ENCODE results near the gene IRF4. TPM values are rescaled to one million over a fixed set of nuclear protein-coding genes. Genes with fewer than 3 reads are reported as not detected.

The IRF4 gene
- total RNA-seq, 6 experiments from 2014 or later = not detected

DNA sequence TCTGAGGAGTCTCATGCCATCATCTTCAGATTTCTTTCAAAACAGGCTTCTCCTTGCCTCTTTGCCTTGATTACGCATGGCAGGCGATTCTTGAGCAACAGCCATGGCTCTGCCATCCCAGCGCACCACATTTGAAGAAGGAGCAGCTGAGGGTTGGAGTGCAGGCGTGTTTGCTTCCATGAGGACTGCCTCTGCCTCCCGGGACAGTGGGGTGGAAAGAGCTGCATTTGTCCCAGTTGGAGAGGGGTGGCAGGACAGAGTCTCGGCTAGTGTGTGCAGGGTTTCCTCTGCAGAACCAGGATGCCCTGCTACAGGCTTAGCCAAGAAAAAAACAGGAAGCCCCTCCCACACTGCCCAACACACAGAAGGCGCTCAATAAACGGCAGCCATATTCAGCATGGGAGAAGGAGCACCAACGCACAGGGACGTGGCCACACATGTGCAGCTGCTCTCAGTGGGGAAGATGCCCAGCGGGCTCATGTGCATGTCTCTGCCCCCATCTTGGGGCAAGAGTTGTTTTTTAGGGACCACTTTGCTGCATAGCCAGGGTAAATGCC, 36.6 kb downstream of the IRF4 start:
- Mint-ChIP-seq H3K36me3 (ENCODE audit: low read depth) (peaks cover 6% of the 10 kb centered on the region; the same call in 1 of the 2 replicates), H3K9me3 (peaks cover 9% of the 10 kb centered on the region), H3K4me1 (ENCODE audit: low read depth) (peaks cover 3% of the 10 kb centered on the region), H3K4me3 (no peak overlapping the region), H3K27ac (no peak overlapping the region), H3K27me3 (ENCODE audit: insufficient read depth) (peaks cover 13% of the 10 kb centered on the region)
- DNase-seq = no peak
- TF ChIP-seq, protein P1, sequence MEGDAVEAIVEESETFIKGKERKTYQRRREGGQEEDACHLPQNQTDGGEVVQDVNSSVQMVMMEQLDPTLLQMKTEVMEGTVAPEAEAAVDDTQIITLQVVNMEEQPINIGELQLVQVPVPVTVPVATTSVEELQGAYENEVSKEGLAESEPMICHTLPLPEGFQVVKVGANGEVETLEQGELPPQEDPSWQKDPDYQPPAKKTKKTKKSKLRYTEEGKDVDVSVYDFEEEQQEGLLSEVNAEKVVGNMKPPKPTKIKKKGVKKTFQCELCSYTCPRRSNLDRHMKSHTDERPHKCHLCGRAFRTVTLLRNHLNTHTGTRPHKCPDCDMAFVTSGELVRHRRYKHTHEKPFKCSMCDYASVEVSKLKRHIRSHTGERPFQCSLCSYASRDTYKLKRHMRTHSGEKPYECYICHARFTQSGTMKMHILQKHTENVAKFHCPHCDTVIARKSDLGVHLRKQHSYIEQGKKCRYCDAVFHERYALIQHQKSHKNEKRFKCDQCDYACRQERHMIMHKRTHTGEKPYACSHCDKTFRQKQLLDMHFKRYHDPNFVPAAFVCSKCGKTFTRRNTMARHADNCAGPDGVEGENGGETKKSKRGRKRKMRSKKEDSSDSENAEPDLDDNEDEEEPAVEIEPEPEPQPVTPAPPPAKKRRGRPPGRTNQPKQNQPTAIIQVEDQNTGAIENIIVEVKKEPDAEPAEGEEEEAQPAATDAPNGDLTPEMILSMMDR (IDR thresholded peaks at IDR 0.05) = no peak

DNA sequence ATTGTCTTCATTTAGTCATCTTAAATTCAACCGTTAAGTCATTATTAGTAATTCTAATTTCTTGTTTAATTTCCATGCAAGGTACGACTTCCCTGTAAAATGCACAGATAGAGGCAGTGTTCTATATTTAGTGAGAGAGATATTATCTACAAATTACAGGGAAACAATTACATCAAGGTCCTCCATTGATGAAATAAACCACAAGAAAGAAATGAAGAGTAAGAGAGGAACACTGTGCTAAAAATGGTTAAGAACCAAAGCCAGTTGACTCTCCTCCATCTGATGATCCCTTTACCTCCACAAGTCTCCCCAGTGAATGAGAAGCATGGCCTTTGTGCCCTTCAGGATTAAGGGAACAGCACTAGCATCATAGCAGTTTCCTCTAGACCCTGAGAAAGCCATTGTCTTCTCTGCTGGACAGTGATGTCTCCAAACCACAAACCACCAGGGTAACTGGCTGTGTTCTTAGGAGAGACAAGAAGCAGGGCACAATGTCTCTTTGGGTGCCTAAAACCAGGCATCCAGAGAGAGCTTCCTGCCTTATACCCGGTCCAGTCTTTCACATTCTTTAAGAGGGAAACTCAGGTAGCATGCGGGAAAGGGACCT, 38.1 kb downstream of the IRF4 start:
- H3K36me3 Mint-ChIP-seq (ENCODE audit: low read depth) = peaks cover 6% of the 10 kb centered on the region; the same call in 1 of the 2 replicates
- peaks cover 13% of the 10 kb centered on the region for H3K27me3 Mint-ChIP-seq (ENCODE audit: insufficient read depth)
- no peak overlapping the region for H3K4me3 Mint-ChIP-seq
- DNase-seq = no peak
- TF ChIP-seq, protein P1 (IDR thresholded peaks at IDR 0.05) = no peak
- H3K27ac Mint-ChIP-seq = no peak overlapping the region
- no peaks in the 10 kb centered on the region for H3K4me1 Mint-ChIP-seq (ENCODE audit: low read depth)
- H3K9me3 Mint-ChIP-seq = peaks cover 9% of the 10 kb centered on the region

DNA sequence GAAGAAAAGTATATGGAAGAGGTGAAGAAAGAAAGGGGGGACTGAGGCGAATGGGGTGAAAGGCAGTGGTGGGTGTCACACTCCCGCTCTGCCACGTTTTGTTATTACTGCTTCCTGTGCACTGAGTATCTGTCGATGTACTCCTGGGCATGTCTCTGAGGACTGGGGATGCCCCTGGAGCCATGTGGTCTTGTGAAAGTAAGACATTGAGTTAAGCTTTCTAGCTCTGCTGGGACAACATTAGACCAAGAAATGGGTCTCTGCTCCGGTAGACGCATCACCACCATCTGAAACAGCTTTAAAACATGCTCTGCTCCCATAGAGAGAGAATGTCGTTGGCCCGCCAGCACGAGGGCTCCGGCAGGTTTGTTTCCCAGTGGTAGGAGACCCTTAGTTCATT, 40.0 kb downstream of the IRF4 start:
- Mint-ChIP-seq H3K4me1 (ENCODE audit: low read depth) (peaks cover 5% of the 10 kb centered on the region), H3K4me3 (no peak overlapping the region), H3K36me3 (ENCODE audit: low read depth) (no peaks in the 10 kb centered on the region), H3K27me3 (ENCODE audit: insufficient read depth) (peaks cover 11% of the 10 kb centered on the region), H3K9me3 (peaks cover 4% of the 10 kb centered on the region; the same call in 1 of the 2 replicates), H3K27ac (no peak overlapping the region)
- no peak for DNase-seq
- TF ChIP-seq, protein P1 (IDR thresholded peaks at IDR 0.05) = no peak

DNA sequence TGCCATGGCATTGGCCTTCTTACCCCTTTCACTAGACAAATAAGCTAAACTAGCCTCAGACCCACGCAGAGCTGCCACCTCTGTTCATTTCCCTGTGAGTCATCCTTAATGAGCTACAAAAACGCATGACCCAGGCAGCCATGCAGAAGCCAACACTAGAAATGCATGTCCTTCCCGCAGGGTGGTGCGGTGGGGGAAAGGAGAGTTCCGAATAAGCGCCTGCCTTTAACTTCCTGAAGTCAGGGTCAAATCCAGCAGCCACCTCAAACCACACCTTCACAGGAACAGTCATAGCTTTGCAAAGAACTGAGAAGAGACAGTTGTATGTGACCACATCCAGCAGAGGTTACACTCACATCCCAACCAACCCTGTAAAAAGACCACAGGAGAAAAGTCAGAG, 40.4 kb downstream of the IRF4 start:
- Mint-ChIP-seq H3K27me3 (ENCODE audit: insufficient read depth) (peaks cover 11% of the 10 kb centered on the region), H3K4me3 (no peak overlapping the region), H3K4me1 (ENCODE audit: low read depth) (peaks cover 10% of the 10 kb centered on the region), H3K27ac (no peak overlapping the region), H3K36me3 (ENCODE audit: low read depth) (no peaks in the 10 kb centered on the region), H3K9me3 (peaks cover 4% of the 10 kb centered on the region; the same call in 1 of the 2 replicates)
- TF ChIP-seq, protein P1 (IDR thresholded peaks at IDR 0.05) = no peak
- no peak for DNase-seq

DNA sequence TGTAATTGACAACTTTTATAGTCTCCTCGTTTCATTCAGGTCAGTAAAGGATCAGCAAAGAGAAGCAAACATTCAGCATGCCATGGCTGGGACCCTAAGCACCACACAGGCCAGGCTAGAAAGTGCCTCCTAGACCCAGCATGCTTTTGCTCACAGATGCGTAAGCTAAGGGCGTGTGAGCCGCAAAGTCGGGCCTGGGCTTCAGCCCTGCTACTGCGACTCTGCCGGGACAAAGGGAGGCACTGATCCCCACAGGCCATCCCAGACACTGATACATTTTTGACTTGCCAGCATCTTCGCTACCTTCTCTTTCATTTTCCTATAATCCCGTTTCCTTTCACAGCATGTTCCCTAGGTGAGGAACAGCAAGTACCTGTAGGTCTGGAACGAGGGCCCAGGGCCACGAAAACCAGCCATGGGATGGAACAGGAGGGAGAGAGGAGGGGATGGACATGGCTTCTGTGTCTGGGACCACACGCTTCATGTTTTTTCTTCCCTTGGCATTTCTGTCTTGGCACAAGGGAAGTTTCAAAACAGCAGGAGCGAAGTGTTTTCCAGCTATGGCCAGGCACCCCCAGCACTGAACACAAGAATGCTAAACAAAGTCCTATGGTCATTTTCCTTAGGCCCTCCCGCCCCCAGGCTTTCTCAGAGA, 42.6 kb downstream of the IRF4 start:
- Mint-ChIP-seq H3K4me1 (ENCODE audit: low read depth) (peaks cover 13% of the 10 kb centered on the region), H3K27ac (no peak overlapping the region), H3K36me3 (ENCODE audit: low read depth) (no peaks in the 10 kb centered on the region), H3K4me3 (no peak overlapping the region), H3K27me3 (ENCODE audit: insufficient read depth) (peaks cover 16% of the 10 kb centered on the region), H3K9me3 (peaks cover 4% of the 10 kb centered on the region; the same call in 1 of the 2 replicates)
- no peak for DNase-seq
- TF ChIP-seq, protein P1 (IDR thresholded peaks at IDR 0.05) = no peak
